Skeletal muscle tissue (tissue), 5 donors: ENCODE measurements around the gene PPM1M. TPM values are rescaled to one million over a fixed set of nuclear protein-coding genes. Genes with fewer than 3 reads are reported as not detected.

ENCODE experiments used
- H3K27ac ChIP-seq: one replicate; pipeline ENCODE4 v1.7.0; 2013; ENCODE audit warnings: mild to moderate bottlenecking, low read depth, low read length, inconsistent platforms
- H3K27me3 ChIP-seq, 3 donors: one replicate each; pipeline ENCODE4 v1.7.0; 2013; ENCODE audit warnings: low read length in 3 of 3; ENCODE audit not compliant: control insufficient read depth in 3 of 3, insufficient read depth in 3 of 3
- H3K36me3 ChIP-seq, 3 donors: one replicate each; pipeline ENCODE4 v1.7.0; 2013; ENCODE audit warnings: low read length in 3 of 3; ENCODE audit not compliant: control insufficient read depth in 3 of 3, insufficient read depth in 3 of 3
- H3K4me1 ChIP-seq, 3 donors: one replicate each; pipeline ENCODE4 v1.7.0; 2013; ENCODE audit warnings: low read length in 3 of 3, mild to moderate bottlenecking in 3 of 3; ENCODE audit not compliant: control insufficient read depth in 3 of 3, insufficient read depth in 3 of 3
- H3K4me3 ChIP-seq, 3 donors: one replicate each; pipeline ENCODE4 v1.7.0; 2013; ENCODE audit warnings: low read length in 3 of 3
- H3K9ac ChIP-seq, 3 donors: one replicate each; pipeline ENCODE4 v1.7.0; 2013; ENCODE audit warnings: low read length in 3 of 3, mild to moderate bottlenecking in 3 of 3, moderate library complexity in 2 of 3, low read depth in 1 of 3
- H3K9me3 ChIP-seq, 3 donors: one replicate each; pipeline ENCODE4 v1.7.0; 2013; ENCODE audit warnings: low read length in 3 of 3; ENCODE audit not compliant: control insufficient read depth in 3 of 3
- small RNA-seq: library from RNA; depleted of rRNA; stranded (forward); fragments of <200 nt; gene quantifications from one replicate; pipeline ENCODE3, GENCODE V24; 2014
- total RNA-seq: library from RNA; depleted of rRNA; stranded (reverse); fragments of >200 nt; gene quantifications from one replicate; pipeline ENCODE4 v1.2.3, GENCODE V29; 2014
- donor health status: Osteomylitis.

The PPM1M gene
- total RNA-seq, 1 donor from 2014 or later = 8.4 TPM

DNA sequence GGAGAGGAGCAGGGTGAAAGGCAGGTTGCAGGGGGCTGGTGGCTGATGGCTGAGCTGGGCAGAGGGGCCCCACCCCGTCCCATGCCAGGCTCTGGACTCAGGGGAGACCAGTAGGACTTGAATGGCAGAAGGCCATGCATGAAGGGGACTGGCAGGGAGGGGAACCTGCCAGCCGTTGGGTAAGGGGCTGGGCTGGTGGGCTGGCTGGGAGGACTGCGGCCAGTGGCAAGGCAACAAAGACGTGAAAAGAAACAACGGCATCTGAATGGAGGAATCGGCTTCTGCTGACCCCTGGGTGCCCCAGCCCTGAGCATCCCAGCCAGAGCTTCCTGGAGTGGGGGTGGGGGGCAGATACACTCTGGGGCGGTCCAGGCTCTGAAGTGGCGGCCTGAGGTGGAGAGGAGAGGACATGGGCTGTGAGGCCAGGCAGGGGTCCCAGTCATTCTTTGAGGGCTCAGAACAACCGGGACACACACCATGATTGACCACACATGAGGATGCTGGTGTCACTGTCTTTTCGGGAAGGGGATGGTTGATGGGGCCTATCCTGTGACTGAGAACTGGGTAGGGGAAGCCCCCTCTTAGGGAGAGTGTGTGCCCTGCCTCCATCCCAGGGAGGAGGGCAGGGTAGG, 53.8 kb downstream of the PPM1M start:
- Histone ChIP-seq H3K27me3 (no peaks in the 10 kb centered on the region), H3K4me1 (no peaks in the 10 kb centered on the region), H3K4me3 (no peak overlapping the region), H3K9ac (no peak overlapping the region), H3K27ac (no peak overlapping the region), H3K36me3 (peaks cover 0 to 2% (median 0%) of the 10 kb centered on the region in 3 donors), H3K9me3 (no peaks in the 10 kb centered on the region)

Small RNA genes lying within 50 kb of the gene (small RNA-seq; reads per million reads assigned to genes)
- not detected for gene MIR135A1
- 2,094 reads per million, percentile 99 among the genes with 10 or more reads in this experiment for gene MIRLET7G

Other genes with a start within 250 kb of the PPM1M start
- gene RPL29, start 249.9 kb upstream of the PPM1M start, total RNA-seq = 1,532 TPM
- 5.2 TPM for gene DUSP7, start 189.2 kb upstream of the PPM1M start, total RNA-seq
- gene POC1A, start 91.3 kb upstream of the PPM1M start, total RNA-seq = 2.6 TPM
- gene ALAS1, start 47.6 kb upstream of the PPM1M start, total RNA-seq = 31.3 TPM
- not detected for gene TLR9, start 20.1 kb upstream of the PPM1M start, total RNA-seq
- 18.8 TPM for gene TWF2, start 6.6 kb upstream of the PPM1M start, total RNA-seq
- 69.9 TPM for gene WDR82, start 32.9 kb downstream of the PPM1M start, total RNA-seq
- gene GLYCTK, start 42.1 kb downstream of the PPM1M start, total RNA-seq = 4.2 TPM
- gene DNAH1, start 70.6 kb downstream of the PPM1M start, total RNA-seq = 2.1 TPM
- gene BAP1, start 164.2 kb downstream of the PPM1M start, total RNA-seq = 60.0 TPM
- 5.2 TPM for gene PHF7, start 164.9 kb downstream of the PPM1M start, total RNA-seq
- gene SEMA3G, start 199.3 kb downstream of the PPM1M start, total RNA-seq = 4.7 TPM
- 461 TPM for gene TNNC1, start 208.3 kb downstream of the PPM1M start, total RNA-seq
- 43.3 TPM for gene NISCH, start 209.8 kb downstream of the PPM1M start, total RNA-seq
- 67.3 TPM for gene STAB1, start 249.6 kb downstream of the PPM1M start, total RNA-seq